Keratinocyte (primary cell): ENCODE results near the gene ALG3. TPM values are rescaled to one million over a fixed set of nuclear protein-coding genes. Genes with fewer than 3 reads are reported as not detected.

Source experiments
- DNase-seq: peaks from one replicate; pipeline ENCODE4 v3.0.0-alpha.2; 2011; ENCODE audit warnings: low read depth, missing footprints, low spot score
- FAIRE-seq: peaks from 2 replicates; lab custom pipeline; 2011; peaks lifted over from hg19 to GRCh38; lab: Jason Lieb, UNC
- H2AFZ ChIP-seq: 2 replicates; pipeline ENCODE4 v1.6.0; 2012; ENCODE audit warnings: low read length, control low read depth, inconsistent platforms; ENCODE audit not compliant: control insufficient read depth
- H3K27ac ChIP-seq: 2 replicates; pipeline ENCODE4 v1.5.1; 2011; ENCODE audit warnings: low read length; ENCODE audit not compliant: control insufficient read depth, insufficient read depth
- H3K27me3 ChIP-seq: 3 replicates; pipeline ENCODE4 v1.6.0; 2011; ENCODE audit warnings: low read length; ENCODE audit not compliant: control insufficient read depth, insufficient read depth; ENCODE audit errors: extremely low read depth
- H3K36me3 ChIP-seq, 2 experiments: 2 replicates in 1 of 2; 3 replicates in 1 of 2; pipeline ENCODE4 v1.5.1; 2011; ENCODE audit warnings: low read length in 2 of 2, mild to moderate bottlenecking in 1 of 2; ENCODE audit not compliant: control insufficient read depth in 2 of 2, insufficient read depth in 2 of 2; ENCODE audit errors: extremely low read depth in 1 of 2
- H3K4me1 ChIP-seq: 3 replicates; pipeline ENCODE4 v1.5.1; 2011; ENCODE audit warnings: low read length; ENCODE audit not compliant: control insufficient read depth, insufficient read depth; ENCODE audit errors: extremely low read depth
- H3K4me2 ChIP-seq: 3 replicates; pipeline ENCODE4 v1.6.0; 2011; ENCODE audit warnings: low read depth, low read length; ENCODE audit not compliant: control insufficient read depth, insufficient read depth; ENCODE audit errors: extremely low read depth
- H3K4me3 ChIP-seq, 3 experiments: fragments of 200-600 bp in 1 of 3; sonication (generic) in 1 of 3; 2 replicates in 2 of 3; 3 replicates in 1 of 3; pipeline ENCODE4 v1.5.1; 2011 to 2016; ENCODE audit warnings: low read length in 3 of 3, mild to moderate bottlenecking in 3 of 3, control low read depth in 2 of 3, inconsistent platforms in 1 of 3, low read depth in 1 of 3, mixed read lengths in 1 of 3, mixed run types in 1 of 3, moderate library complexity in 1 of 3; ENCODE audit not compliant: control insufficient read depth in 2 of 3, insufficient read depth in 2 of 3; ENCODE audit errors: extremely low read depth in 1 of 3
- H3K79me2 ChIP-seq: 2 replicates; pipeline ENCODE4 v1.6.0; 2012; ENCODE audit warnings: low read length; ENCODE audit not compliant: control insufficient read depth, insufficient read depth
- H3K9ac ChIP-seq: 3 replicates; pipeline ENCODE4 v1.6.0; 2011; ENCODE audit warnings: low read length; ENCODE audit not compliant: control insufficient read depth, insufficient read depth; ENCODE audit errors: extremely low read depth
- H3K9me1 ChIP-seq: 3 replicates; pipeline ENCODE4 v1.6.0; 2011; ENCODE audit warnings: low read length; ENCODE audit not compliant: control insufficient read depth, insufficient read depth; ENCODE audit errors: extremely low read depth
- H3K9me3 ChIP-seq: 2 replicates; pipeline ENCODE4 v1.5.1; 2012; ENCODE audit warnings: low read depth, low read length; ENCODE audit not compliant: control insufficient read depth
- H4K20me1 ChIP-seq: 3 replicates; pipeline ENCODE4 v1.6.0; 2011; ENCODE audit warnings: low read length; ENCODE audit not compliant: control insufficient read depth, insufficient read depth; ENCODE audit errors: extremely low read depth
- CTCF ChIP-seq, 3 experiments: IDR thresholded peaks in 1 of 3; conservative IDR thresholded peaks in 1 of 3; optimal IDR thresholded peaks in 1 of 3; 2 replicates in 2 of 3; 3 replicates in 1 of 3; pipeline versions ENCODE3 to v1.5.1; 2011; ENCODE audit warnings: low read length in 3 of 3, mild to moderate bottlenecking in 3 of 3, moderate library complexity in 2 of 3, control low read depth in 1 of 3, inconsistent platforms in 1 of 3; ENCODE audit not compliant: insufficient read depth in 2 of 3; ENCODE audit errors: extremely low read depth in 1 of 3
- EZH2 ChIP-seq: IDR thresholded peaks from one replicate; pipeline ENCODE4 v1.6.1; 2012; ENCODE audit warnings: inconsistent platforms, mild to moderate bottlenecking, low read length, moderate library complexity
- dilution Hi-C: fragments of 300-500 bp; cut with MboI; formaldehyde crosslinking; loops from one replicate; pipeline ENCODE4 v1.7.0; 2020; ENCODE audit warnings: low sequenced_read_pairs; ENCODE audit not compliant: extremely low pct_ligation_motif_present
- polyA plus RNA-seq, 5 experiments: library from polyadenylated mRNA; depleted of rRNA in 3 of 5; stranded (reverse) in 3 of 5; stranded (forward) in 1 of 5; unstranded in 1 of 5; fragments of >200 nt; gene quantifications; 1 replicate in 1 of 5; 2 replicates in 3 of 5; 3 replicates in 1 of 5; pipeline versions ENCODE4 v1.2.1 to v1.2.3, GENCODE V29; 2011 to 2012; ENCODE audit warnings: missing spikeins in 2 of 5, low read depth in 1 of 5, low replicate concordance in 1 of 5

The ALG3 gene
- polyA plus RNA-seq, 1 donor (not counting 4 experiments of a cell fraction or from before 2014, with no cell fraction given), result 48.2 TPM

DNA sequence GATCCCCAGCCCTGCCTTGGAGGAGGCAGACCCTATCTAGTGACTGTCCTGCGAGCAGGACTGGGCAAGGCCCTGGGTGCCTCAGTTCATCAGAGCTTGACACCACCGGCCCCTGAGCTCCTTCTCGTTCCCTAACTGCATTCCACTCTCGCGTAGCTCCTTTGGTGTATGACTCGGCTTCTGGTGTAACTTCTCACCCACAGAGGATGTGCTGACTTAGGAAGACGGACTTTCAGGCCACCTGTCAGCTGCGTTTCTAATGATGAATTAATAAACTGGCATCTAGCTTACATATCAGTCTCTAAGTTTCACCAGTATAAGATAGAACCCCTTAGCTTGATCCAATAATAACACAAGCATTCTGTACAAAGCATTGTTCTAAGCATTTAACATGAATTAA, 45.2 kb downstream of the ALG3 start:
- no peak overlapping the region for H3K4me2 ChIP-seq
- H3K27me3 ChIP-seq, result peaks cover 6% of the 10 kb centered on the region
- H3K27ac ChIP-seq, result no peak overlapping the region
- no peaks in the 10 kb centered on the region for H3K4me1 ChIP-seq
- FAIRE-seq (no peak), DNase-seq (no peak)
- H3K9me3 ChIP-seq, result no peaks in the 10 kb centered on the region
- TF ChIP-seq EZH2 (no peak), CTCF (optimal IDR thresholded peaks at IDR 0.05 in 1 of 3, IDR thresholded peaks at IDR 0.05 in 1 of 3, conservative IDR thresholded peaks at IDR 0.05 in 1 of 3; ENCODE audit: extremely low read depth in 1 of 3, insufficient read depth in 2 of 3, low read length in 3 of 3) (no peak)
- H2AFZ ChIP-seq, result no peak overlapping the region
- H3K9ac ChIP-seq, result no peak overlapping the region
- H3K36me3 ChIP-seq, result no peaks in the 10 kb centered on the region
- H3K9me1 ChIP-seq, result no peaks in the 10 kb centered on the region
- no peaks in the 10 kb centered on the region for H4K20me1 ChIP-seq
- dilution Hi-C loops, result no loop called here
- no peak overlapping the region for H3K4me3 ChIP-seq
- H3K79me2 ChIP-seq, result no peaks in the 10 kb centered on the region

GRCh38 chr3:184200825-184201224, 47.9 kb downstream of the ALG3 start:
- no peak overlapping the region for H3K9ac ChIP-seq
- no peaks in the 10 kb centered on the region for H3K9me3 ChIP-seq
- TF ChIP-seq EZH2 (no peak), CTCF (optimal IDR thresholded peaks at IDR 0.05 in 1 of 3, IDR thresholded peaks at IDR 0.05 in 1 of 3, conservative IDR thresholded peaks at IDR 0.05 in 1 of 3; ENCODE audit: extremely low read depth in 1 of 3, insufficient read depth in 2 of 3, low read length in 3 of 3) (no peak)
- H3K27ac ChIP-seq, result no peak overlapping the region
- peaks cover under 1 to 4% of the 10 kb centered on the region in 2 experiments for H3K36me3 ChIP-seq
- H3K9me1 ChIP-seq, result no peaks in the 10 kb centered on the region
- dilution Hi-C loops, result no loop called here
- H3K79me2 ChIP-seq, result no peaks in the 10 kb centered on the region
- H2AFZ ChIP-seq, result no peak overlapping the region
- no peak overlapping the region for H3K4me2 ChIP-seq
- H3K27me3 ChIP-seq, result no peaks in the 10 kb centered on the region
- H3K4me3 ChIP-seq, result no peak overlapping the region
- H4K20me1 ChIP-seq, result no peaks in the 10 kb centered on the region
- no peak for FAIRE-seq
- no peak for DNase-seq
- no peaks in the 10 kb centered on the region for H3K4me1 ChIP-seq
